Osteoblast (primary cell): ENCODE data around the gene VGLL1. TPM values are rescaled to one million over a fixed set of nuclear protein-coding genes. Genes with fewer than 3 reads are reported as not detected.
A peak's percentile ranks its signal among the peaks of the same experiment; 100 is the strongest.

ENCODE experiments used
- DNase-seq: peaks from one replicate; pipeline ENCODE4 v3.0.0; 2011; ENCODE audit warnings: low spot score, mixed read lengths; ENCODE audit not compliant: insufficient read length; ENCODE audit errors: missing footprints
- H2AFZ ChIP-seq: 2 replicates; pipeline ENCODE4 v1.6.0; 2011; ENCODE audit warnings: mild to moderate bottlenecking, low read length
- H3K27ac ChIP-seq: 2 replicates; pipeline ENCODE4 v1.5.1; 2011; ENCODE audit warnings: mild to moderate bottlenecking, low read depth, low read length, moderate library complexity
- H3K27me3 ChIP-seq: 2 replicates; pipeline ENCODE4 v1.6.0; 2012; ENCODE audit warnings: mild to moderate bottlenecking, control low read depth, inconsistent platforms, low read length, moderate library complexity; ENCODE audit not compliant: insufficient read depth
- H3K36me3 ChIP-seq: 2 replicates; pipeline ENCODE4 v1.5.1; 2011; ENCODE audit warnings: mild to moderate bottlenecking, low read length, control low read depth, moderate library complexity; ENCODE audit not compliant: insufficient read depth
- H3K4me1 ChIP-seq: 2 replicates; pipeline ENCODE4 v1.5.1; 2011; ENCODE audit warnings: mild to moderate bottlenecking, low read length, control low read depth, moderate library complexity; ENCODE audit not compliant: insufficient read depth
- H3K4me2 ChIP-seq: 2 replicates; pipeline ENCODE4 v1.6.0; 2011; ENCODE audit warnings: mild to moderate bottlenecking, low read length; ENCODE audit not compliant: insufficient read depth
- H3K4me3 ChIP-seq: fragments of 200-600 bp; sonication (generic); 3 replicates; pipeline ENCODE4 v1.5.1; 2012; ENCODE audit warnings: mild to moderate bottlenecking, low read length, inconsistent platforms; ENCODE audit not compliant: insufficient read depth
- H3K79me2 ChIP-seq: 2 replicates; pipeline ENCODE4 v1.6.0; 2012; ENCODE audit warnings: mild to moderate bottlenecking, low read length, control low read depth, inconsistent platforms; ENCODE audit not compliant: insufficient read depth
- H3K9me3 ChIP-seq: 2 replicates; pipeline ENCODE4 v1.5.1; 2011; ENCODE audit warnings: low read depth, low read length, control low read depth
- H4K20me1 ChIP-seq: 2 replicates; pipeline ENCODE4 v1.6.0; 2012; ENCODE audit warnings: mild to moderate bottlenecking, low read length, control low read depth; ENCODE audit not compliant: insufficient read depth
- total RNA-seq: library from RNA; depleted of rRNA; stranded (reverse); fragments of >200 nt; gene quantifications from 2 replicates; pipeline ENCODE4 v1.2.3, GENCODE V29; 2012
- TF ChIP-seq, protein P1 (sequence below): IDR thresholded peaks from 2 replicates; pipeline ENCODE4 v1.5.1; 2011; ENCODE audit warnings: mild to moderate bottlenecking, low read depth, low read length, moderate library complexity; ENCODE audit errors: extremely low read depth

Gene VGLL1
- total RNA-seq, 1 donor = not detected

DNA sequence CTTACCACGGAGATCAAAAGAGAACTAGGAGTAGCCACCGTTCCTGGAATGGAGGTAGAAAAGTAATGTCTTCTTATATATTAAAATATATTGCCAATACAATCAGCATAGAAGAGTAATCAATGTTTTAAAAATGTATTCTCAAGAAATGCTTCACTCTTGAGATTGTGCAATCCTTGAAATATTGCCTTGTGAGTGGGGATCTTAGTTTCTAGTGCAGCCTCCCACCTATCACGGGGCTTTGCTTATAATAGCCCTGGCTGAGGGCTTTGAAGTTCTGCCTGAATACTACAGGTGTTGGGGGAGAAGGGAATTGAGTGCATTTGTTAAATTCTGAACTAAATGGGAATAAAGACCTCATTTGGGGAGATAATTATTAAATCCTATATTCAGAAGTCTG, 55.5 kb downstream of the VGLL1 start:
- no peaks in the 10 kb centered on the region for H3K9me3 ChIP-seq
- no peak overlapping the region for H3K4me2 ChIP-seq
- DNase-seq = no peak
- no peaks in the 10 kb centered on the region for H3K4me1 ChIP-seq
- no peaks in the 10 kb centered on the region for H3K27me3 ChIP-seq
- TF ChIP-seq, protein P1, sequence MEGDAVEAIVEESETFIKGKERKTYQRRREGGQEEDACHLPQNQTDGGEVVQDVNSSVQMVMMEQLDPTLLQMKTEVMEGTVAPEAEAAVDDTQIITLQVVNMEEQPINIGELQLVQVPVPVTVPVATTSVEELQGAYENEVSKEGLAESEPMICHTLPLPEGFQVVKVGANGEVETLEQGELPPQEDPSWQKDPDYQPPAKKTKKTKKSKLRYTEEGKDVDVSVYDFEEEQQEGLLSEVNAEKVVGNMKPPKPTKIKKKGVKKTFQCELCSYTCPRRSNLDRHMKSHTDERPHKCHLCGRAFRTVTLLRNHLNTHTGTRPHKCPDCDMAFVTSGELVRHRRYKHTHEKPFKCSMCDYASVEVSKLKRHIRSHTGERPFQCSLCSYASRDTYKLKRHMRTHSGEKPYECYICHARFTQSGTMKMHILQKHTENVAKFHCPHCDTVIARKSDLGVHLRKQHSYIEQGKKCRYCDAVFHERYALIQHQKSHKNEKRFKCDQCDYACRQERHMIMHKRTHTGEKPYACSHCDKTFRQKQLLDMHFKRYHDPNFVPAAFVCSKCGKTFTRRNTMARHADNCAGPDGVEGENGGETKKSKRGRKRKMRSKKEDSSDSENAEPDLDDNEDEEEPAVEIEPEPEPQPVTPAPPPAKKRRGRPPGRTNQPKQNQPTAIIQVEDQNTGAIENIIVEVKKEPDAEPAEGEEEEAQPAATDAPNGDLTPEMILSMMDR = no peak
- H4K20me1 ChIP-seq = no peaks in the 10 kb centered on the region
- no peak overlapping the region for H3K27ac ChIP-seq
- H3K79me2 ChIP-seq = no peaks in the 10 kb centered on the region
- no peaks in the 10 kb centered on the region for H3K36me3 ChIP-seq
- no peak overlapping the region for H3K4me3 ChIP-seq
- no peak overlapping the region for H2AFZ ChIP-seq

DNA sequence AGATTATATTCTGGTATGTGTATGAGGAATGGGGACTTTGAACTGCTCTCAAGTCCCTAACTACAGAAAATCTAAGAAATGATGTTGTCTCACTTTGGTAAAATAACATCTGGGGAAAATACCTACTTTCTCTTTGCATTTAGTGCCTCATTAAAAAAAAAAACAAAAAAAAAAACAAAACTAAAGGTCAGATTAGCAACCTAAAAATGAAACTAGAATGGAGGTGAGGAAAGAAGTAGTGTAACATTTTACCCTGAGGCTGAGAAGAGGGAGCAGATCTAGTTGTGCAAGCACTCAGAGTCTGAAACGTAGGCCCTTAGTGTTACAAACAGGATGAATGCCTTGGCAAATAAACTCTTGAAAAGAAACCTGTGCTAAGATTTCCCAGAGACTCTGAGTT, 56.0 kb downstream of the VGLL1 start:
- H3K27me3 ChIP-seq = no peaks in the 10 kb centered on the region
- H3K4me1 ChIP-seq = no peaks in the 10 kb centered on the region
- H3K27ac ChIP-seq = no peak overlapping the region
- H3K79me2 ChIP-seq = no peaks in the 10 kb centered on the region
- H3K4me3 ChIP-seq = no peak overlapping the region
- H4K20me1 ChIP-seq = no peaks in the 10 kb centered on the region
- no peaks in the 10 kb centered on the region for H3K36me3 ChIP-seq
- H2AFZ ChIP-seq = no peak overlapping the region
- peak; percentile 8 for DNase-seq
- no peaks in the 10 kb centered on the region for H3K9me3 ChIP-seq
- no peak overlapping the region for H3K4me2 ChIP-seq
- TF ChIP-seq, protein P1 = no peak

DNA sequence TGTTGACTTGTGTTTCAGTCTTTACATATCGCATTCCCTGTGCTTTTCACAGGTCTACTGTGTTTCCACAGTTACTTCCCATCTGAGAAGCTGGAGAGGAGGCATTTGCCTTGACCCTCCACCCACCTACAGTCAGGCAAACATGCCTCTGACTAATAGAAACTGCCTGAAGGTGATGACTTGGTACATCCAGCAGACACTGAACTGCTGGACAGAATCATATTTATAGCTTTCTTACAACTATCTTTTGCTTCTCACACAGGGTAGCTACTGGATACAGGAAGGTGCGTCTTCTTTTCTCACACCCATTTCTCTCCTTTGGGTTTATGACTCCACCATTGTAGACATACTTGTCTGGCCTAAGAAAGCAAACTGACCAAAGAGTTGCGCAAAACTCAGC, 58.0 kb downstream of the VGLL1 start:
- H3K27me3 ChIP-seq = no peaks in the 10 kb centered on the region
- no peak overlapping the region for H3K4me2 ChIP-seq
- no peaks in the 10 kb centered on the region for H3K4me1 ChIP-seq
- no peaks in the 10 kb centered on the region for H3K79me2 ChIP-seq
- no peak overlapping the region for H3K4me3 ChIP-seq
- H4K20me1 ChIP-seq = no peaks in the 10 kb centered on the region
- H3K9me3 ChIP-seq = no peaks in the 10 kb centered on the region
- no peak for DNase-seq
- H2AFZ ChIP-seq = no peak overlapping the region
- TF ChIP-seq, protein P1 = no peak
- no peaks in the 10 kb centered on the region for H3K36me3 ChIP-seq
- H3K27ac ChIP-seq = no peak overlapping the region

GRCh38 chrX:136597356-136597755, 65.3 kb downstream of the VGLL1 start:
- Histone ChIP-seq H3K79me2 (no peaks in the 10 kb centered on the region), H3K27ac (no peak overlapping the region), H2AFZ (no peak overlapping the region), H3K4me1 (no peaks in the 10 kb centered on the region), H3K9me3 (no peaks in the 10 kb centered on the region), H4K20me1 (no peaks in the 10 kb centered on the region), H3K4me3 (no peak overlapping the region), H3K36me3 (no peaks in the 10 kb centered on the region), H3K27me3 (peaks cover 4% of the 10 kb centered on the region), H3K4me2 (no peak overlapping the region)
- no peak for DNase-seq
- TF ChIP-seq, protein P1 = no peak
